NCI-H146 treated with DMSO at 0.1 percent for 48 hours (cell line): ENCODE results near the gene TLR6.
"Not testable (repeated sequence)": the region's sequence is repeated elsewhere in the genome, so short reads cannot be mapped to it uniquely, and the experiment has no call there.

Experiments used
- DNase-seq: peaks from one replicate; lab custom pipeline; 2025; ENCODE audit not compliant: unreplicated experiment; lab: John Stamatoyannopoulos, UW

The TLR6 gene

DNA sequence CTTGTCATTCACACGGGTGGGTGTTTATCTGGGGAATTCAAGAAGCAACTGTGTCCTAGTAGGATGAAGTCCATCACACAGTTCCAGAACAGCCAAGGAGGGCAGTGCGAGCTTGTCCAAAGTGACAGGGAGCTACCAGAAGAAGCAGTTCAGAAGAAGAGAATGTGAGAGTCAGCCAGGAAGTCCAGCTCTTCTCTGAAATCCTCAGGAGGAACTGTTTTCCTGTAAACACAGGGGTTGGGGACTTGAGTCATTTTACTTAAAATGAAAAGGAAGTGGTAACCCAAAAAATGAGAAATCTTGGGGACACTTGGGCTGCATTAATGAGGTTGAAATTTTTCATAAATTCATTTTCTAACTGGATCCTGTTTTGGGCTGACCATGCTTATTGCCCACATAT, 65.6 kb downstream of the TLR6 start:
- DNase-seq, result no peak

DNA sequence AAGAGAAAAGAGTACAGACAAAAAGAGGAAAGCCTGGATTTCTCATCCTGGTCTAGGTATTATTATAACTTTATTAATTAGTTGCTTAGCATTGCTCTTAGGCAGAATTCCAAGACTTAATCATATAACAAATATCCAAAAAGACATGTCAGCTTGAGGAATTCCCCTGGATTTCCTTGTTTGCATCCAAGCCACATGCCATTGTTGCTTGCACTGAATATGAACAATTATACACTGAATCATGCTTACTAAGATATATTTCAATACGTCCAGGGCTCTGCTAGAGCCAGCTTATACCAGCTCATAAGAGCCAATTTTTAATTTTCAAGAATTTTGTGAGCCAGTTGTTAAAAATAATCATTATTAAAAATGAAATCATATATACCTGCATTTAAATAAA, 68.3 kb downstream of the TLR6 start:
- DNase-seq, result no peak

DNA sequence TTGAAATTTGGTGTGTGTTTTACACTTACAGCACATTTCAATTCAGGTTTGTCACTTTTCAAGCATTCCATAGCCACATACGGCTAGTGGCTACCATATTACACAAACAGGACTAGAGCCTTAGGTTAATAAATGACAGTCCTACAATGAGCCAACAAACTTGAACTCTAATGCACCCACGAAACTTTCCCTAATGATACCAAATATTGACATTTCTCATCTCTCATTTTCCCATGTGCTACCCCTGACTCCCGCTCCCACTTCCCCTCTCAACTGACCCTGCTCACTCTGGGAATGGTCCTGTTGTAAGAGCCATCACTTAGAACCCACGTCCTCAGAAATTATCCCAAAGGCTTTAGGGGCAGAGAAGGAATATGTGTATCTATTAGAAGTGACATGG, 68.9 kb downstream of the TLR6 start:
- no peak for DNase-seq

GRCh38 chr4:38785901-38786402, 70.7 kb downstream of the TLR6 start:
- no peak for DNase-seq

DNA sequence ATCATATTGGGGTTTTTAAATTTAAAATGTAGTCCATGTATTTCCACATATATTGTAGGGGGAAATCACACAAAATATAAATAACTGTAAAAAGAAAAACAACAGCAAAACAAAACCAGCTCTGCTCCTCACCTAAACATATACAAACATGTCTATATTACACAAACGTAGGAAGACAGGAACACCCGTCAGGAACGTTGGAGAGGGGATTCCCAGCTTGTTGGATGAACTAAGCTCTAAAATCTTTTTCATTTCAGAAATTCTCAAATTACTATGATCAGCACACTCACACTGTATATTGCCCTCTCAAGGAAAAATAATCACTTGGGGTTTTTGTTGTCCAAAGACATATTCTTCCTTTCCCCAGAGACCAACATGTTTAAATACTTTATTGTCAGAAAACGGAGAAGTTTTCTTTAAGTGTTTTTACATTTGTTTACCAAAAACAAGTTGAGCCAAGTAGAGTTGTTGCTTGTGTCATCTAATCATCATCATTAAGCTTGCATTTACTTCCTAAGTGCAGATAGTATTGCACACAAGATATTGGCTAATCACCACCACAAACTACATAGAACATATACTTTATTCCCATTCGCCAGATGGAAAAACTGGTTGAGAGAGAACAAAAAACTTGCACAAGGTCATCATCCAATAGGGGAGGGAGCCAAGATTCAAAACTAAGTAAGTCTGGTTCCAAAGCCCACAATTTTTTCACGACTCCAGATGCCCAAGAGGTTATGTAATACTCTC, 71.4 kb downstream of the TLR6 start:
- no peak for DNase-seq

GRCh38 chr4:38784141-38784540, 72.5 kb downstream of the TLR6 start:
- no peak for DNase-seq

GRCh38 chr4:38783109-38783460, 73.5 kb downstream of the TLR6 start:
- DNase-seq, result no peak

- peak; percentile 40 for DNase-seq
Measured at GRCh38 chr4:38782452-38783108, 74.0 kb downstream of the TLR6 start, which contains the start of gene TLR10. Gene TLR10, minus strand, starts transcription at chr4:38782990. Its CDS starts 7,400 bp downstream, at chr4:38775590.

DNA sequence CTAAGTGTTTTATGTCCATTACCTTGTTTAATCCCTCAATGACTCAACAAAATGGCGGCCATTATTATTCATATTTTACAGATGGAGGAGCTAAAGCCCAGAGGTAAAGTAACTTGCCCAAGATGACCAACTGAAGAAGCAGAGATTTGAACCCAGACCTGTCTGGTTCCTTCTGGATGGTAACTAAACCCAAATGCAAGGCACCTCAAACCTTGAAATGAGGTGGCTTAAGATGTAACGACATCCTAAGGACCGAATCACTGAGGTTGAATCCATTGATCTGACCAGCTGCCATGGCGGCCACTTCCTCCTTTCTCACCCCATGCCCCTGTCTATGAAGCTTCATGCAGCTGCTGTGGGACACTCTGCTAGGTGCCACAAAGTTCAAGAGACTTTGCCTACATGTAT, 74.8 kb downstream of the TLR6 start:
- DNase-seq, result no peak

DNA sequence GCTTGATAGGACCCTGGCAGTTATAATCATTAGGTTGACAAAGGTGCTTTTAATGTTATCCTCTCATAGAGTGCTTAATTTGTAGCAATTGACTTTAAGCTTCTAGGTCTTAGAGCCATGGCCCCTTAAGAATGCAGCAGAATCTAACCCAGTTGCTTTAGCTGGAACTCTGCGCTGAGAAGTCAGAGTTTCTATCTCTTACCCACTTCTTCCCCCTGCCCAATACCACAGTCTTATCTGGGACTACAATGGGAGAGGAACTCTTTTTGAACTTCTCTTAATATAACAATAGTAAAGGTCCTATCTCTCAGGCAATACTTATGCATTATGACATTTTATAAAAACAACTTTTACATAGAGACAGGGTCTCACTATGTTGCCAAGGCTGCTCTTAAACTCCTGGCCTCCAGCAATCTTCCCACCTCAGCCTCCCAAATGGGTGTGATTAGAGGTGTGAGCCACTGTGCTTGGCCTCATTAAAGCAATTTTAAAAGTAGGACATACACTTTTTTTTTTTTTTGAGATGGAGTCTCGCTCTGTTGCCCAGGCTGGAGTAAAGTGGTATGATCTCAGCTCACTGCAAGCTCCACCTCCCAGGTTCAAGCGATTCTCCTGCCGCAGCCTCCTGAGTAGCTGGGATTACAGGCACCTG, 75.7 kb downstream of the TLR6 start:
- no peak for DNase-seq

DNA sequence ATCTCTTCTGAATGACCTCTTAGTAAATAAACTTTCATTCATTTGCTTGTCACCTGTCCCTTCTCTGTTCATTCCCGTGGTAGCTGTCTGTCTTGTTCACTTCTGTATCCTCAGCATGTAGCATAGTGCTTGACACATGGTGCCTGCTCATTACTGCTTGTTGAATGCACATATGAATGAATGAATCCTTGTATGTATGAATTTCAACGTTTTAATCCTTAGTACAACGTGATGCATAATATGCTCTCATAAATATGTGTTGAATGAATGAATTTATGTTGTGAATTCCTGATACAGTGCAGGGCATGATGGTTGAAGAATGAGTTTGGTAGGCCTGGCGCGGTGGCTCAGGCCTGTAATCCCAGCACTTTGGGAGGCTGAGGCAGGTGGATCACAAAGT, 76.8 kb downstream of the TLR6 start:
- no peak for DNase-seq

DNA sequence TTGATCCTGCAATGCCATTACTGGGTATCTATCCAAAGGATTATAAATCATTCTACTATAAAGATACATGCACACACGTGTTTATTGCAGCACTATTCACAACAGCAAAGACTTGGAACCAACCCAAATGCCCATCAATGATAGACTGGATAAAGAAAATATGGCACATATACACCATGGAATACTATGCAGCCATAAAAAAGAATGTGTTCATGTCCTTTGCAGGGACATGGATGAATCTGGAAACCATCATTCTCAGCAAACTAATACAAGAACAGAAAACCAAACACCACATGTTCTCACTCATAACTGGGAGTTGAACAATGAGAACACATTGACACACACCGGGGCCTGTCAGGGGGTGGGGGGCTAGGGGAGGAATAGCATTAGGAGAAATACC, 78.7 kb downstream of the TLR6 start:
- DNase-seq, result not testable (repeated sequence)

GRCh38 chr4:38775326-38775725, 81.3 kb downstream of the TLR6 start:
- no peak for DNase-seq

- DNase-seq, result no peak
Measured at GRCh38 chr4:38774181-38774955, 82.2 kb downstream of the TLR6 start.
